Common myeloid progenitor, CD34-positive (primary cell): ENCODE results near the gene UNK.
A peak's percentile ranks its signal among the peaks of the same experiment; 100 is the strongest.

ENCODE experiments used
- CTCF ChIA-PET: fragments of 350-600 bp; sonication (Branson Sonifier 250); formaldehyde crosslinking; loops from one replicate; lab custom pipeline; 2021; ENCODE audit warnings: antibody characterized with exemption; lab: Charles Lee
- POLR2A ChIA-PET: fragments of 350-600 bp; sonication (Branson Sonifier 250); formaldehyde crosslinking; loops from one replicate; lab custom pipeline; 2021; ENCODE audit warnings: antibody characterized with exemption; lab: Charles Lee
- DNase-seq, 3 donors: peaks; one replicate each; pipeline versions ENCODE4 v3.0.0 to v3.0.0-alpha.2; 2013
- H3K27ac ChIP-seq, 2 experiments: 1 replicate in 1 of 2; 2 replicates in 1 of 2; pipeline ENCODE4 v1.7.0; 2013; ENCODE audit warnings: inconsistent platforms in 2 of 2, low read length in 2 of 2, mild to moderate bottlenecking in 2 of 2, low read depth in 1 of 2, moderate library complexity in 1 of 2; ENCODE audit not compliant: severe bottlenecking in 2 of 2, insufficient read depth in 1 of 2, poor library complexity in 1 of 2
- H3K27me3 ChIP-seq, 5 experiments: replicated peaks in 2 of 5; 1 replicate in 3 of 5; 2 replicates in 2 of 5; pipeline versions ENCODE4 v1.6.1 to v1.7.0; 2013; ENCODE audit warnings: low read length in 4 of 5, mild to moderate bottlenecking in 2 of 5, moderate library complexity in 2 of 5, inconsistent platforms in 1 of 5; ENCODE audit not compliant: insufficient read depth in 5 of 5, control insufficient read depth in 4 of 5
- H3K36me3 ChIP-seq, 4 experiments: 1 replicate in 2 of 4; 2 replicates in 2 of 4; pipeline versions ENCODE4 v1.6.1 to v1.7.0; 2013; ENCODE audit warnings: low read length in 3 of 4, control low read depth in 1 of 4, mild to moderate bottlenecking in 1 of 4; ENCODE audit not compliant: control insufficient read depth in 4 of 4, insufficient read depth in 4 of 4
- H3K4me1 ChIP-seq, 4 experiments: 1 replicate in 3 of 4; 2 replicates in 1 of 4; pipeline versions ENCODE4 v1.6.1 to v1.7.1; 2013; ENCODE audit warnings: low read length in 3 of 4, mild to moderate bottlenecking in 3 of 4, control low read depth in 1 of 4, inconsistent platforms in 1 of 4, moderate library complexity in 1 of 4; ENCODE audit not compliant: control insufficient read depth in 4 of 4, insufficient read depth in 4 of 4; ENCODE audit errors: control extremely low read depth in 1 of 4
- H3K4me3 ChIP-seq, 7 experiments: 1 replicate in 4 of 7; 2 replicates in 3 of 7; pipeline versions ENCODE4 v1.5.1 to v1.7.0; 2013; ENCODE audit warnings: mild to moderate bottlenecking in 7 of 7, low read length in 6 of 7, moderate library complexity in 6 of 7, inconsistent platforms in 2 of 7, low read depth in 2 of 7, control low read depth in 1 of 7; ENCODE audit not compliant: insufficient read depth in 4 of 7, control insufficient read depth in 1 of 7; ENCODE audit errors: extremely low read depth in 1 of 7
- H3K9me3 ChIP-seq, 5 experiments: 1 replicate in 4 of 5; 2 replicates in 1 of 5; pipeline versions ENCODE4 v1.6.1 to v1.7.1; 2013; ENCODE audit warnings: low read length in 4 of 5, mild to moderate bottlenecking in 2 of 5, inconsistent platforms in 1 of 5, low read depth in 1 of 5, moderate library complexity in 1 of 5; ENCODE audit not compliant: control insufficient read depth in 4 of 5, insufficient read depth in 2 of 5; ENCODE audit errors: control extremely low read depth in 1 of 5
- WGBS: methylation state at CpG from one replicate; pipeline ENCODE4 v1.1.5; 2013; ENCODE audit not compliant: insufficient coverage; 5-methylcytosine and 5-hydroxymethylcytosine counted together

UNK gene

GRCh38 chr17:75822119-75822799 lies 37.7 kb downstream of the UNK start:
- H3K4me3 ChIP-seq = no peak overlapping the region
- CTCF ChIA-PET = interaction anchor here (0.8 to 2.9 kb wide), 10 partner anchors 9 to 69 kb away, joined by 3 to 8 read pairs (median 4); partner anchors contain the start of genes GALK1 and UNC13D
- H3K27me3 ChIP-seq = no peaks in the 10 kb centered on the region
- peak overlapping the region in 1 of 2 experiments; percentile 33 for H3K27ac ChIP-seq
- WGBS = 67% methylated on average over 14 of the region's 18 CpGs
- peak in 2 of 3 donors; percentile 17 to 30 for DNase-seq
- peaks cover 10 to 93% (median 73%) of the 10 kb centered on the region in 4 experiments for H3K36me3 ChIP-seq
- POLR2A ChIA-PET = interaction anchor here (1.0 to 1.5 kb wide), 2 partner anchors 42 to 55 kb away, joined by 3 to 5 read pairs; a partner anchor contains a TSS
- no peaks in the 10 kb centered on the region for H3K9me3 ChIP-seq
- peaks cover 0 to 30% (median 24%) of the 10 kb centered on the region in 4 experiments for H3K4me1 ChIP-seq

GRCh38 chr17:75822800-75823166 lies 38.2 kb downstream of the UNK start:
- Histone ChIP-seq H3K27ac (peak overlapping the region in 1 of 2 experiments; percentile 33), H3K27me3 (no peaks in the 10 kb centered on the region), H3K4me3 (no peak overlapping the region), H3K36me3 (peaks cover 11 to 92% (median 71%) of the 10 kb centered on the region in 4 experiments), H3K4me1 (peaks cover 0 to 32% (median 29%) of the 10 kb centered on the region in 4 experiments), H3K9me3 (no peaks in the 10 kb centered on the region)
- POLR2A ChIA-PET = interaction anchor here (1.0 to 1.5 kb wide), 2 partner anchors 43 to 54 kb away, joined by 3 to 5 read pairs; a partner anchor contains a TSS
- CTCF ChIA-PET = interaction anchor here (0.6 to 2.9 kb wide), 10 partner anchors 10 to 199 kb away, joined by 3 to 8 read pairs (median 3); partner anchors contain the start of genes GALK1 and UNC13D
- DNase-seq = no peak
- 100% methylated on average over 1 of the region's 3 CpGs for WGBS

GRCh38 chr17:75823257-75824041 lies 38.8 kb downstream of the UNK start:
- no peak for DNase-seq
- peaks cover 13 to 92% (median 70%) of the 10 kb centered on the region in 4 experiments for H3K36me3 ChIP-seq
- CTCF ChIA-PET = interaction anchor here (0.6 to 2.9 kb wide), 6 partner anchors 11 to 200 kb away, joined by 3 to 8 read pairs (median 3); partner anchors contain the start of genes GALK1 and UNC13D

GRCh38 chr17:75824050-75824552 lies 39.5 kb downstream of the UNK start:
- WGBS = 98% methylated on average over 9 of the region's 13 CpGs
- no peak for DNase-seq
- H3K27me3 ChIP-seq = no peaks in the 10 kb centered on the region
- no peaks in the 10 kb centered on the region for H3K9me3 ChIP-seq
- CTCF ChIA-PET = interaction anchor here (1.0 kb wide), 1 partner anchor 10 kb away, joined by 3 read pairs; no protein-coding TSS in a partner anchor
- peak overlapping the region in 1 of 2 experiments; percentile 6 for H3K27ac ChIP-seq
- peaks cover 2 to 45% (median 42%) of the 10 kb centered on the region in 4 experiments for H3K4me1 ChIP-seq
- peaks cover 11 to 92% (median 67%) of the 10 kb centered on the region in 4 experiments for H3K36me3 ChIP-seq
- POLR2A ChIA-PET = interaction anchor here (0.5 to 1.5 kb wide), 2 partner anchors 19 to 44 kb away, joined by 4 to 5 read pairs; a partner anchor contains a TSS
- no peak overlapping the region for H3K4me3 ChIP-seq

More at GRCh38 chr17:75823257-75824041, 38.8 kb downstream of the UNK start:
- 96% methylated on average over 12 of the region's 28 CpGs for WGBS
- Histone ChIP-seq H3K27me3 (no peaks in the 10 kb centered on the region), H3K4me1 (peaks cover 2 to 39% (median 36%) of the 10 kb centered on the region in 4 experiments), H3K9me3 (no peaks in the 10 kb centered on the region), H3K27ac (no peak overlapping the region), H3K4me3 (no peak overlapping the region)
- POLR2A ChIA-PET = interaction anchor here (0.5 to 1.5 kb wide), 3 partner anchors 18 to 54 kb away, joined by 3 to 5 read pairs (median 4); a partner anchor contains a TSS

GRCh38 chr17:75824666-75825065 lies 40.1 kb downstream of the UNK start:
- Histone ChIP-seq H3K4me3 (no peak overlapping the region), H3K4me1 (peaks cover 2 to 46% (median 42%) of the 10 kb centered on the region in 4 experiments), H3K9me3 (no peaks in the 10 kb centered on the region), H3K36me3 (peaks cover 12 to 91% (median 63%) of the 10 kb centered on the region in 4 experiments), H3K27me3 (no peaks in the 10 kb centered on the region), H3K27ac (no peak overlapping the region)
- ChIA-PET POLR2A (interaction anchor here (0.5 to 0.6 kb wide), 2 partner anchors 14 to 104 kb away, joined by 3 to 4 read pairs; no protein-coding TSS in a partner anchor), CTCF (interaction anchor here (0.9 to 13.1 kb wide), 7 partner anchors 10 to 61 kb away, joined by 3 to 174 read pairs (median 4); partner anchors contain the start of genes GALK1 and UNC13D)
- 83% methylated on average over 2 of the region's 2 CpGs for WGBS
- DNase-seq = no peak

- Histone ChIP-seq H3K27me3 (no peaks in the 10 kb centered on the region), H3K4me3 (no peak overlapping the region), H3K27ac (peak overlapping the region in 1 of 2 experiments; percentile 12), H3K4me1 (peaks cover 2 to 50% (median 42%) of the 10 kb centered on the region in 4 experiments), H3K36me3 (peaks cover 12 to 91% (median 64%) of the 10 kb centered on the region in 4 experiments), H3K9me3 (no peaks in the 10 kb centered on the region)
- DNase-seq = no peak
- ChIA-PET CTCF (interaction anchor here (0.7 to 13.1 kb wide), 10 partner anchors 9 to 72 kb away, joined by 3 to 174 read pairs (median 11); partner anchors contain the start of genes GALK1 and UNC13D), POLR2A (interaction anchor here (0.5 to 3.7 kb wide), 3 partner anchors 14 to 103 kb away, joined by 3 to 39 read pairs (median 4); a partner anchor contains a TSS)
- 96% methylated on average over 8 of the region's 13 CpGs for WGBS
Observed at GRCh38 chr17:75825149-75825552, 40.5 kb downstream of the UNK start.
